ENCODE data around the gene RPS28. TPM values are rescaled to one million over a fixed set of nuclear protein-coding genes. Genes with fewer than 3 reads are reported as not detected.
"Not testable (repeated sequence)": the region's sequence is repeated elsewhere in the genome, so short reads cannot be mapped to it uniquely, and the experiment has no call there.

Gene RPS28
- total RNA-seq, 1 donor from 2014 or later = 967 TPM

GRCh38 chr19:8310342-8311055, 10.8 kb upstream of the RPS28 start:
- peak overlapping the region; percentile 81 for H3K27ac ChIP-seq (replicated peaks)

GRCh38 chr19:8311461-8312260, 9.6 kb upstream of the RPS28 start:
- TF ChIP-seq CTCF (IDR thresholded peaks at IDR 0.05; ENCODE audit: borderline replicate concordance) = no peak
- no peaks in the 10 kb centered on the region for H3K27me3 ChIP-seq (ENCODE audit: low read depth)
- peak overlapping the region; percentile 16 for H3K4me3 ChIP-seq
- intact Hi-C loops (cut with micrococcal nuclease) = no loop called here
- peak; percentile 47 for DNase-seq
- H3K4me1 ChIP-seq = peaks cover 58% of the 10 kb centered on the region
- H3K9me3 ChIP-seq (replicated peaks) = no peaks in the 10 kb centered on the region
- H3K36me3 ChIP-seq = peaks cover 47% of the 10 kb centered on the region
- peak overlapping the region; percentile 81 for H3K27ac ChIP-seq (replicated peaks)

More at GRCh38 chr19:8310342-8311055, 10.8 kb upstream of the RPS28 start:
- intact Hi-C loops (cut with micrococcal nuclease) = no loop called here
- Histone ChIP-seq H3K27me3 (ENCODE audit: low read depth) (no peaks in the 10 kb centered on the region), H3K4me1 (peaks cover 63% of the 10 kb centered on the region), H3K36me3 (peaks cover 40% of the 10 kb centered on the region), H3K4me3 (no peak overlapping the region), H3K9me3 (replicated peaks) (no peaks in the 10 kb centered on the region)
- no peak for DNase-seq
- no peak for TF ChIP-seq CTCF (IDR thresholded peaks at IDR 0.05; ENCODE audit: borderline replicate concordance)

- peaks cover 45% of the 10 kb centered on the region for H3K4me1 ChIP-seq
- intact Hi-C loops (cut with micrococcal nuclease); H3K27me3 ChIP-seq (ENCODE audit: low read depth); H3K4me3 ChIP-seq; H3K9me3 ChIP-seq (replicated peaks); DNase-seq: not testable (repeated sequence)
- H3K36me3 ChIP-seq = peaks cover 39% of the 10 kb centered on the region
- H3K27ac ChIP-seq (replicated peaks) = peak overlapping the region; percentile 55
Measured at GRCh38 chr19:8314981-8315640, 6.2 kb upstream of the RPS28 start.

- no peak for TF ChIP-seq CTCF (IDR thresholded peaks at IDR 0.05; ENCODE audit: borderline replicate concordance)
- H3K9me3 ChIP-seq (replicated peaks) = no peaks in the 10 kb centered on the region
- H3K36me3 ChIP-seq = peaks cover 30% of the 10 kb centered on the region
- no peaks in the 10 kb centered on the region for H3K27me3 ChIP-seq (ENCODE audit: low read depth)
- H3K27ac ChIP-seq (replicated peaks) = peak overlapping the region; percentile 64
- intact Hi-C loops (cut with micrococcal nuclease) = no loop called here
- no peak overlapping the region for H3K4me3 ChIP-seq
- no peak for DNase-seq
- peaks cover 53% of the 10 kb centered on the region for H3K4me1 ChIP-seq
Measured at GRCh38 chr19:8316351-8317125, 4.8 kb upstream of the RPS28 start.

- intact Hi-C loops (cut with micrococcal nuclease) = not testable (repeated sequence)
Measured at GRCh38 chr19:8318835-8319234, 2.5 kb upstream of the RPS28 start.

More at GRCh38 chr19:8318835-8319234, 2.5 kb upstream of the RPS28 start:
- H3K27me3 ChIP-seq (ENCODE audit: low read depth); H3K9me3 ChIP-seq (replicated peaks); DNase-seq; H3K4me3 ChIP-seq; H3K27ac ChIP-seq (replicated peaks): not testable (repeated sequence)
- peaks cover 37% of the 10 kb centered on the region for H3K36me3 ChIP-seq
- peaks cover 57% of the 10 kb centered on the region for H3K4me1 ChIP-seq

Data from left ventricle myocardium inferior (tissue), 1 donor.